SU-DHL-6 (cell line): ENCODE results near the gene WBP4.

Source experiments
- H2AFZ ChIP-seq: fragments of 200-600 bp; sonication (generic); 2 replicates; pipeline ENCODE4 v1.6.1; 2014; ENCODE audit warnings: low read depth, mild to moderate bottlenecking, moderate library complexity, mixed read lengths, antibody characterized with exemption, low read length; ENCODE audit not compliant: severe bottlenecking
- H3F3A ChIP-seq: fragments of 200-600 bp; shearing (Covaris generic); 2 replicates; pipeline ENCODE4 v1.6.0; 2016; ENCODE audit warnings: antibody characterized with exemption, mild to moderate bottlenecking; ENCODE audit not compliant: insufficient read depth
- H3K27ac ChIP-seq: fragments of 200-600 bp; sonication (generic); 2 replicates; pipeline ENCODE4 v1.5.1; 2016; ENCODE audit warnings: low read depth, mild to moderate bottlenecking, low read length, moderate library complexity, mixed read lengths
- H3K27me3 ChIP-seq: fragments of 200-600 bp; sonication (generic), shearing (Covaris generic); 2 replicates; pipeline ENCODE4 v1.6.0; 2014; ENCODE audit warnings: mild to moderate bottlenecking, low read length
- H3K36me3 ChIP-seq: fragments of 200-600 bp; sonication (generic); 2 replicates; pipeline ENCODE4 v1.6.1; 2014; ENCODE audit warnings: mild to moderate bottlenecking, low read length, mixed read lengths
- H3K4me2 ChIP-seq: fragments of 300-600, 200-600 bp; shearing (Covaris generic), sonication (generic); 2 replicates; pipeline ENCODE4 v1.6.0; 2014; ENCODE audit warnings: low read length, low read depth, mild to moderate bottlenecking; ENCODE audit not compliant: poor library complexity, severe bottlenecking
- H3K4me3 ChIP-seq: fragments of 200-600 bp; sonication (generic); 2 replicates; pipeline ENCODE4 v1.5.1; 2014; ENCODE audit warnings: antibody characterized with exemption, low read length, mild to moderate bottlenecking, mixed read lengths; ENCODE audit not compliant: insufficient read depth, poor library complexity, severe bottlenecking
- H3K79me2 ChIP-seq: fragments of 200-600 bp; sonication (generic); 2 replicates; pipeline ENCODE4 v1.6.1; 2014; ENCODE audit warnings: mild to moderate bottlenecking, low read length, moderate library complexity; ENCODE audit not compliant: insufficient read depth
- H3K9ac ChIP-seq: fragments of 200-600 bp; sonication (generic); 2 replicates; pipeline ENCODE4 v1.7.0; 2014; ENCODE audit warnings: mild to moderate bottlenecking, low read length
- H3K9me2 ChIP-seq: fragments of 200-600 bp; sonication (generic); replicated peaks from 2 replicates; pipeline ENCODE4 v1.6.1; 2014; ENCODE audit warnings: low read length; ENCODE audit not compliant: insufficient read depth
- H3K9me3 ChIP-seq: fragments of 200-600 bp; sonication (generic); 2 replicates; pipeline ENCODE4 v1.6.1; 2014; ENCODE audit warnings: low read length, mixed read lengths; ENCODE audit not compliant: insufficient read depth
- H4K20me1 ChIP-seq: fragments of 200-600 bp; sonication (generic); 2 replicates; pipeline ENCODE4 v1.6.1; 2014; ENCODE audit warnings: low read depth, mild to moderate bottlenecking, antibody characterized with exemption, low read length, moderate library complexity, mixed read lengths
- CTCF ChIP-seq: fragments of 200-600 bp; sonication (generic); IDR thresholded peaks from one replicate; pipeline ENCODE4 v1.5.1; 2017; ENCODE audit warnings: antibody characterized with exemption, mild to moderate bottlenecking, low read length, moderate library complexity; ENCODE audit not compliant: insufficient read depth, poor library complexity, severe bottlenecking
- EZH2phosphoT487 ChIP-seq: fragments of 200-600 bp; sonication (generic), shearing (Covaris generic); conservative IDR thresholded peaks from 2 replicates; pipeline ENCODE4 v1.6.1; 2018; ENCODE audit warnings: mild to moderate bottlenecking, antibody characterized with exemption, low read length, moderate library complexity, mixed read lengths

Gene WBP4

GRCh38 chr13:41064493-41064892, 3.2 kb downstream of the WBP4 start:
- no peaks in the 10 kb centered on the region for H3K9me3 ChIP-seq
- H3K79me2 ChIP-seq, result peaks cover 45% of the 10 kb centered on the region
- H3K9ac ChIP-seq, result no peak overlapping the region
- no peak overlapping the region for H3K4me2 ChIP-seq
- no peak overlapping the region for H2AFZ ChIP-seq
- no peak for TF ChIP-seq CTCF
- H3K4me3 ChIP-seq, result no peak overlapping the region
- no peaks in the 10 kb centered on the region for H4K20me1 ChIP-seq
- no peak overlapping the region for H3K27ac ChIP-seq
- H3K36me3 ChIP-seq, result peaks cover 44% of the 10 kb centered on the region
- H3F3A ChIP-seq, result peaks cover 18% of the 10 kb centered on the region
- no peaks in the 10 kb centered on the region for H3K9me2 ChIP-seq
- H3K27me3 ChIP-seq, result no peaks in the 10 kb centered on the region

- Histone ChIP-seq H3K9me3 (no peaks in the 10 kb centered on the region), H2AFZ (no peak overlapping the region)
These were observed 3.8 kb downstream of the WBP4 start for GRCh38 chr13:41065078-41065477.

GRCh38 chr13:41074523-41074922, 13.2 kb downstream of the WBP4 start:
- no peaks in the 10 kb centered on the region for H3F3A ChIP-seq
- H3K9me3 ChIP-seq, result no peaks in the 10 kb centered on the region
- no peaks in the 10 kb centered on the region for H4K20me1 ChIP-seq
- peaks cover 33% of the 10 kb centered on the region for H3K36me3 ChIP-seq
- H3K9me2 ChIP-seq, result no peaks in the 10 kb centered on the region
- H2AFZ ChIP-seq, result no peak overlapping the region
- TF ChIP-seq EZH2phosphoT487 (no peak), CTCF (no peak)
- H3K27ac ChIP-seq, result no peak overlapping the region
- no peaks in the 10 kb centered on the region for H3K79me2 ChIP-seq
- H3K27me3 ChIP-seq, result no peaks in the 10 kb centered on the region
- H3K9ac ChIP-seq, result no peak overlapping the region
- H3K4me3 ChIP-seq, result no peak overlapping the region
- no peak overlapping the region for H3K4me2 ChIP-seq

More at GRCh38 chr13:41065078-41065477, 3.8 kb downstream of the WBP4 start:
- H3F3A ChIP-seq, result peaks cover 13% of the 10 kb centered on the region
- H3K4me3 ChIP-seq, result no peak overlapping the region
- no peaks in the 10 kb centered on the region for H3K9me2 ChIP-seq
- H4K20me1 ChIP-seq, result no peaks in the 10 kb centered on the region
- peaks cover 49% of the 10 kb centered on the region for H3K36me3 ChIP-seq
- TF ChIP-seq CTCF (no peak), EZH2phosphoT487 (no peak)
- no peak overlapping the region for H3K27ac ChIP-seq
- peaks cover 39% of the 10 kb centered on the region for H3K79me2 ChIP-seq
- no peaks in the 10 kb centered on the region for H3K27me3 ChIP-seq
- no peak overlapping the region for H3K9ac ChIP-seq
- H3K4me2 ChIP-seq, result no peak overlapping the region
